ENCODE measurements around the gene EHHADH.

DNA sequence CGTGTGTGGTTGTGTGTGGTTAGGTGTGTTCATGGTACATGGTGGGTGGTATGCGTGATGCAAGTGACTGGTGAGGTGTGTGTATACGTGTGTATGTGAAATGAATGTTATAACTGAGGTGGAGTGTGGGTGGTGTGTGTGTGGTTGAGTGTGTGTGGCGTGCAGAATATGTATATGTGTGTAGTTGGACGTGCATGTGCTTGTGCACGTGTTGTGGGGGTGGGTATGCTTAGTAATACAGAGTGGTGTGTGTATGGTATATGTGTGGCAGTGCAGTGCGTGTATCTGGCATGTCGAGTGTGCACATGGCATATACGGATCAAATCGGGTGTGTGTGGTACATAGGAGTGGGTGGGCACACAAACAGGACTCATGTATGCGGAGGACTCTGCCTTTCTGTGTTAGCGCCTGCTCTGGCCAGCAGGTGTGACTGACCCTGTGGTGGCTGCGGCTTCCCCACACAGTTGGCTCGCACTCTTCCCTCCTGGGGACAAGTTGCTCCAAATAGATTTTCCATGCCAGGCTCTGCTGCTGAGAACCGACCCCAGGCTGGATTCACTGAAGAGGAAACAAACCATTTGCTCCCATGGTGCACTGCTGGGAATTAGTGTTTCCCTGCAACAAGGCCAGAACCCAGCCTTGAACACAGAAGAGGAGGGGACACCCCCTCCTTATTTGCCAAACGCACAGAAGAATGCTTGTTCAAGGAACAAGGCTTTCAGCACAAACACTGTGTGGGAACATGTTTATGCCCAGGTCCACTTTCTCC, 99.8 kb downstream of the EHHADH start:
- TF ChIP-seq, protein P1, sequence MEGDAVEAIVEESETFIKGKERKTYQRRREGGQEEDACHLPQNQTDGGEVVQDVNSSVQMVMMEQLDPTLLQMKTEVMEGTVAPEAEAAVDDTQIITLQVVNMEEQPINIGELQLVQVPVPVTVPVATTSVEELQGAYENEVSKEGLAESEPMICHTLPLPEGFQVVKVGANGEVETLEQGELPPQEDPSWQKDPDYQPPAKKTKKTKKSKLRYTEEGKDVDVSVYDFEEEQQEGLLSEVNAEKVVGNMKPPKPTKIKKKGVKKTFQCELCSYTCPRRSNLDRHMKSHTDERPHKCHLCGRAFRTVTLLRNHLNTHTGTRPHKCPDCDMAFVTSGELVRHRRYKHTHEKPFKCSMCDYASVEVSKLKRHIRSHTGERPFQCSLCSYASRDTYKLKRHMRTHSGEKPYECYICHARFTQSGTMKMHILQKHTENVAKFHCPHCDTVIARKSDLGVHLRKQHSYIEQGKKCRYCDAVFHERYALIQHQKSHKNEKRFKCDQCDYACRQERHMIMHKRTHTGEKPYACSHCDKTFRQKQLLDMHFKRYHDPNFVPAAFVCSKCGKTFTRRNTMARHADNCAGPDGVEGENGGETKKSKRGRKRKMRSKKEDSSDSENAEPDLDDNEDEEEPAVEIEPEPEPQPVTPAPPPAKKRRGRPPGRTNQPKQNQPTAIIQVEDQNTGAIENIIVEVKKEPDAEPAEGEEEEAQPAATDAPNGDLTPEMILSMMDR (IDR thresholded peaks at IDR 0.05; ENCODE audit: low read length): no peak
- TF ChIP-seq EZH2 (IDR thresholded peaks at IDR 0.05; ENCODE audit: borderline replicate concordance, low read length): no peak

All from OCI-LY1 (cell line).